OCI-M2 (cell line): Measurements from ENCODE around the gene CHMP2B.
A peak's percentile ranks its signal among the peaks of the same experiment; 100 is the strongest.
"Not testable (repeated sequence)": the region's sequence is repeated elsewhere in the genome, so short reads cannot be mapped to it uniquely, and the experiment has no call there.

Experiments
- DNase-seq: peaks from one replicate; lab custom pipeline; 2025; ENCODE audit not compliant: unreplicated experiment; lab: John Stamatoyannopoulos, UW

CHMP2B gene

DNA sequence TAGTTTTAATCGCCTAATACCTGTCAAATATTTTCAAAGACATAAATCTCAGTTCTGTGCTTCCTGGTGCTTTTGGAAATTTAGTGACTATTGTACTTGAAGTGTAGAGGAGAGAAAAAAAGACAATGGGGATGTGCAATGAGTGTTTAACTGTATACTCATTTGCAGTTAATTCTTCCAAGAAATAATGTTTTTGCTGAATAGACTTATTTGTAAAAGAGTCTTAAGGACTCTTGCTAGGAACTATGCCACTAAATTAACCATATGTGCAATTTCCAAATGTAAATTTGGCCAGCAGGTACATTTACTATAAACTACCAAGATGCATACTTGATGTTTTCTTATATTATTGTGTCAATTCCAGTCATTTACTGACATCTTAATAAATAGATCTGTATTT is 2.0 kb downstream of the CHMP2B start:
- DNase-seq = no peak

DNA sequence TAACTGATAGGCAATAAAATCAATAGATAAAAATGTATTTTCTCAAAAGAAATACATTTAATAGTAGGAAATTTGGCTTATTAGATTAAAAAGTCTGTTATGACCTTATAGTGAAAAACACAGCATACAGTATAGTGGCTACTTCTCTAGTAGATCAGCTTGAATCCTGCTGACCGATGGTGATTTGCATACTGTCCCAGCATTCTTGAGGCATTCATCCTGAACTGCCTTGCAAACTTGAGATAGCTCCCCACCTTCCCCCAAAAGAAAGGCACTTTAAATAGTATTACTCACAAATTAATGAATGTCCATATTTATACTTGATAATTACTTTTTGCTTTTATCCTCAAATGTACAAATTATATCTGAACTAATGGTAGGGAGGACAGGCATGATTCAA is 6.7 kb downstream of the CHMP2B start:
- no peak for DNase-seq

DNA sequence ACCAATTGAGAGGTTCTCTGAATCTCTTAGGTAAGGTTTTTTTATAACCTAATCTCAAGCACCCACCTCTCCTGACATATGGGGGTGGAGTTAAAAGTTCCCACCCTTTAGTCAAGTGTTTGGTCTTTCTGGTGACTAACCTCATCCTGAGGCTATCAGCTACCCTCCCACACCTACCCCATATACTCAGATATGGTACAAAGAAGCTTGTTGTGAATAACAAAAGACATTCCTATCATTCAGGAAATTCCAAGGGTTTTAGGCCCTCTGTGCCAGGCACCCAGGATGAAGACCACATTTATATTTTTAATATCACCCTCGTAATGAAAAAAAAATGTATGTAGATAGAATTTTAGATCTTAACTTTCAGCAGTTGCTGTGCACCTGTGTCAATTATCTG is 9.0 kb downstream of the CHMP2B start:
- DNase-seq = no peak

DNA sequence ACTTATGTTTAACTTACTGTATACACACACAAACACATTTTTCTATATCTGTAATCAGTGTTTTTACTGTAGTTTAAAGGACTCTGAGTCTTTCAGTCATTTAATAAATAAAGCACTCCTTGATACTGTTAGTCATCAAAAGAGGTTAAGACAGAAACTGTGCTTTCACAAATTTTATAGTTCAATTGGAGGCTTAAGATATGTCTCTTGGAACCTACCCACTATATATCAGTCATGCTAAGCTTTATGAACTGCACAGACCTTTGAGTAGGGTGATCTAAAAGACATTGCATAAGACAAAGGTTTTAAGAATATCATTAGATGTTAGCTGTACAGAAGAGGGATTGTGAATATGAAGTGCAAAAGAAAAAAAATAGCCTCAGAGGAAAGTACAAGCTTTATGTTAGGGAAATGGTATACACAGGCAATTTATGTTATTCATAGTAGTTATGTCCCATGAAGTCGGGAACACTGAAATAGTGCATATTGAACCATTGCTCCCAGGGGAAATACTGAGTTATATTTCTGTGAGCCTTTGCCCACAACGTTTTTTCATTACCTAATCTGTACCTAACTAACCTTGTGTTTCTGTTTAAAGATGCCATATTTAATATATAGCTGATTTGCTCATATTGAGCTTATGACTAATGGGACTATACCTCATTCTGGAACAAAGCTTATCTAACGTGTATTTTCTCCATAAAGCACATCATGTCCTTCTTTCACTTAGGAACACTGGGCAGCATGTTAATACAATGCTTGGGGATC is 19.7 kb downstream of the CHMP2B start:
- no peak for DNase-seq

DNA sequence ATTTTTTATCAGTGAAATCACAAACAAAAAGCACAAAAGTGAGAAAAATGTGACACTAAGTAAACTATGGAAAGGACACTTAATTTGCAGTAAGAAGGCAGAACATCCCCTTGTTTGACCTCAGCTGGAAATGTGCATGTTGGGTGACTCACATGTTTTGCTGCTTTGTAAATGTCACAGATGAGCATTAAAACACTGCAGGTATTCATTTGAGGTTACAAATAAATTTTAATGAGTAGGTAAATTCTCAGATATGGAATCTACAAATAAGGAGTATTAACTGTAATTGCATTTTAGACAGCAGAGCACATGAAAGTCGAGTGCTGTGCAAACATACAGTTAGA is 20.3 kb downstream of the CHMP2B start:
- DNase-seq = no peak

DNA sequence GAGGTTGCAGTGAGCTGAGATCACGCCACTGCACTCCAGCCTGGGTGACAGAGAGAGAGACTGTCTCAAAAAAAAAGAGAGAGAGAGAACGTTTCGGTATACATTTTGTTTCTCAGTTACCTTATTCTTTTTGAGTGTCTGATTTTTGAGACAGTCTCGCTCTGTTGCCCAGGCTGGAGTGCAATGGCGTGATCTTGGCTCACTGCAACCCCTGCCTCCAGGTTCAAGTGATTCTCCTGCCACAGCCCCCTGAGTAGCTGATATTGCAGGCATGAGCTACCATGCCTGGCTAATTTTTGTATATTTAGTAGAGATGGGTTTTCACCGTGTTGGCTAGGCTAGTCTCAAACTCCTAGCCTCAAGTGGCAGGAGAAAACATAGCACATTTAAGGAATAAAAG is 21.1 kb downstream of the CHMP2B start:
- DNase-seq = not testable (repeated sequence)

DNA sequence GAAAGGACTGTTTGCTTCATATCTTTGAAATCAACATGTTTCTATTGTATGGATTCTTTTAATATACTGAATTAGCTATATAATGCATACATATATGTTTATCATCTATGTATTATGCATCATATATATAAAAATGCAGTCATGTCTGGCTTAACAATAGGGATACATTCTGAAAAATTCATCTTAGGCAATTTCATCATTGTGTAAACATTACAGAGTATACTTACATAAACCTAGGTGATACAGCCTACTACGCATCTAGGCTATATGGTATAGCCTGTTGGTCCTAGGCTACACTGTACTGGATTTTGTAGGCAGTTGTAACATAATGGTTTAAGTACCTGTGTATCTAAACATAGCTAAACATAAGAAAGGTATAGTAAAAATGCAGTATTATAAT is 21.7 kb downstream of the CHMP2B start:
- DNase-seq = no peak

DNA sequence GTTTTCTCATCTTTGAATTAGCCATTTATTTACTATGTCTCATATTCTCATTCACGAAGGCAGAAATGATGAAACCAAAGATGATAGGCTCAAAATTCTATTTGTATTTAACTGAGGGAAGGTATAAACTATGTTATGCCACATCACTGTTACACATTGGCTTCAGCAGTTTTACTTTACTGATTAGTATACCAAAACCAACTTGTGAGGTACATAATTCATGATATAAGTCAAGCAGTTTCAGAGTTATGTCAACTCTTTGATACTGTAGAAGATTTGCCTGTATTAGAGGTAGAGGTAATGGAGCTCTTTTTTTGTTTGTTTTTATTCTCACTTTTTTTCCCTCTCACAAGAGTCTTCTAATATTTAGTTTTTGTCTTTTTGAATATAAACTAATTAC is 22.9 kb downstream of the CHMP2B start:
- DNase-seq = no peak

DNA sequence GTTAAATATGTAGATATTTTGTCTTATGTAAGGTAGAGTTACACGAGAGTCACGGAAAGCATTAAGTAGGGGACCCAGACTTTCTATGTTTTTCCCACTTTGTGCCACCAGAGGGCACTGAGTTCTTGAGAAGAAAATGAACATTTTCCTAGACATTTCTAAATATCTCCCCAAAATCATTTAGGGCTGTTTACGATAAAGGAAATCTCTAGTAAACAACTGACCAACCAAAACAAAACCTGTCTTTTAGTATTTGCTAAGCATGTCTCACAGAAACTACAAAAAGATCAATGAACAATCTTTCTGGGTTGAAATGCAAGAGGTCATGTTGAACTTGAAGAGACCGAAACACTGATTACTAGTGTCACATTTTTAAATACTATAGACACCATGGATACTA is 33.2 kb downstream of the CHMP2B start:
- peak; percentile 11 for DNase-seq

DNA sequence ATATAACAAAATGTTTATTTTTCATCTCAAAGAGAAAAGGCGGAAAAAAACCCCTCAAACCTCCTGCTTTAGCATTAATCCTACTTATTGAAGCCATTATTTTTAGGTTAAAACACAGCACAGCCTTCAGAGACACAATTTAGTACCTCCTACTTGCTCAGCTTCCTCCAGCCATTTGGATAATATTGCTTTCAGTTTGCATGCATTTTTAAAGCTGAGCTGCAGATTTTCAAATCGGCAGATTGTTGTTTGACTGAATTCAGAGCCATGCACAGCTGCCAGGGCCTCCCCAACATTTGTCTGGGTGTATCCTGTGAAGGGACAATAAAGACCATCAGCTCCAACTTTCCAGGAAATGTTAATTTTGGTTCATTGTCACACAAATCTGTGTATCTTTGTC is 34.8 kb downstream of the CHMP2B start:
- DNase-seq = no peak

DNA sequence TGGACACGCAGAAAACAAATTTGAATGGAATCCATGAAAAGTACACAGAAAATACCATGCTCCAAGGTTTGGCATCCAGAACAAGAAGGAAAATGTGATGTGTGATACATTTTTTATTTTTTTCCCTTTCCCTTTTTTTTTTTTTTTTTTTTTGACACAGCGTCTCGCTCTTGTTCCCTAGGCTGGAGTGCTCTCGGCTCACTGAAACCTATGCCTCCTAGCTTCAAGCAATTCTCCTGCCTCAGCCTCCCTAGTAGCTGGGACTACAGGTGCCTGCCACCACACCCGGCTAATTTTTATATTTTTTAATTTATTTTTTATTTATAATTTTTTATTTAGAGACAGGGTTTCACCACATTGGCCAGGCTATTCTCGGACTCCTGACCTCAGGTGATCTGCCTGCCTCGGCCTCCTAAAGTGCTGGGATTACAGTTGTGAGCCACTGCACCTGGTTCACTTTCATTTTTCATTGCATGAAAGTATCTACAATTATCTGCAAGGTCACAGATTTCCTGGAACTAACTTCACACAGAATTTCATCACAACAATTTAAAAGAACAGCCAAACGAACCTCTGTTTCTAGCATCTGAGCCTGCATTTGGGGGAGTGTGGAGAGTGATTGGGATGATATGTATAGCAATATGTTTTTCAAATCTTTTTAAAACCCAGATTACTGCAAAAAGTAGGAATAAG is 41.0 kb downstream of the CHMP2B start:
- no peak for DNase-seq

DNA sequence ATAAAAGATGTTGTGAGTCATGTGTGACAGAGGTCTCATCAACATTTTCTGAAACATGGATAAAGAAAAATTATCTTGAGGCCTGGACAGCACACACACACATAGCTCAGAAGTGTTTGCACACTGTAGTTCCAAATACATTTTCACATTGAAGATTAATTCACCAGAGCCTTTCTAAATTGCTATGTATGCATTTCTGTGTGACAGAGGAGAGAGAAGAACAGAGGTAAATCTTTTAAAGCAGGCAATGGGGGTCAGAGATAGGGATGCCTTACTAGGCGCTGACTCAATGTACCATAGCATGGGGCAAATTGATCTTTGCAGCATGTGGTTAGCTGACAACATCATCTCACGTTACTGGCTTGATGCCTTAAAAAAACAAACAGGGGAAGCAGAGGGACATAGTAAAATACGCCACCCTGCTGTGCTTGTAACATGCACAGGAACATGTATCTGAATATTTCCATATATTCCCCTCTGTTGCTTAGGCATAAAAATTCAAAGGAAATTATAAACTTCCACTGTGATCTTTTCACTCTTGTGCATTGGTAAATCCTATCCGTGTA is 41.6 kb downstream of the CHMP2B start:
- no peak for DNase-seq

DNA sequence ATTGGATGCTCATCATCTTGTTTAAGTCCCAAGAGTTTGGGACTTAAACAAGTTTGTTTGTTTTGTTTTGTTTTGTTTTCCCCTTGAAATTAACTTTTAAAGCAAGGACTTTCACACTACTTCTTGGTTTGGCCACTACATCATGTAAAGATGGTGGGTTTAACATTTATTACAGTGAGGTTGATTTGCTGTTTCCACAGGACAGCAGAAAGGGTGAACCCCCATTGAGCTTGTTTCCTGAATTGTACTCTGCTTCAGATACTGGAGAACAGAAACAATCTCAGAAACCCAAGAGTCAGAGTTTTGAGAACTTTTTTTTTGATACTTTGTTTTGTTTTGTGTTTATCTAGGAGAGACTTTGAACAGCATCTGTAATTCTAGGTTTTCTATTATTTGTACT is 42.6 kb downstream of the CHMP2B start:
- DNase-seq = no peak

DNA sequence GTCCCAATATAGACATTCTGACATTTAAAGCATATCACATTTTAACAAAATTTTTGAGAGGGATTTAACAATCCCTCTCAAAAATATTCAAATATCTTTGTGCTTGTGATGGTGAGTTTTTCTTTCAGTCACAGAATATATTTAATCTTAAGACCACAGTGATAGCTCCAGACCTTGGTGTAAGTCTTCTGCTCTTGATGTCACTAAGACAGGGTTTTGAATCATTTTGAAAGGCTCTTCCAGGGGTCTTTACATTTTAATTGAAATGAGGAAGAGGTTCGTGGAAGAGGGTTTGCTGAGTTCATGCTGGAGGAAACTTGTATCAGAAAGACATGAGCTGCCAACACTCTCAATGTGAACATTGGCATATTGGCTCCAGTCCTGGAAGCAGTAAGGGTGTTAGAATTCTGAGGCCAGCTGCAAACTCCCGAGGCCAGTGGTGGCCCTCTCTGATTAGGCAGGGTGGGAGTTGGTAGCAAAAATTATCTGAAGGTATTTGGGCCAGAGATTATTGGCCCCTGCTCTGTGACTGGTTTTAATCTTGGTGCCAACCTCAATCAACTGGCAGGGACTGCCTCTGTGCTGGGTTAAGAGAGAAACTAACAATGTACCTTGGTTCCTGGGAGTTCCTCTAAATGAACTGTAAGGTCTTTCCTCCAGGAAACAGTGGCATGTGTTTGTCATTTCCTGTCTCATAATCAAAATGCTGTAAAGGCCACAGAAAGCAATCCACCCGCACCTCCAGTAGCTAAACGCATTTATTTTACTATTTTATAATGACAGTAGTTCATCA is 44.0 kb downstream of the CHMP2B start:
- no peak for DNase-seq

DNA sequence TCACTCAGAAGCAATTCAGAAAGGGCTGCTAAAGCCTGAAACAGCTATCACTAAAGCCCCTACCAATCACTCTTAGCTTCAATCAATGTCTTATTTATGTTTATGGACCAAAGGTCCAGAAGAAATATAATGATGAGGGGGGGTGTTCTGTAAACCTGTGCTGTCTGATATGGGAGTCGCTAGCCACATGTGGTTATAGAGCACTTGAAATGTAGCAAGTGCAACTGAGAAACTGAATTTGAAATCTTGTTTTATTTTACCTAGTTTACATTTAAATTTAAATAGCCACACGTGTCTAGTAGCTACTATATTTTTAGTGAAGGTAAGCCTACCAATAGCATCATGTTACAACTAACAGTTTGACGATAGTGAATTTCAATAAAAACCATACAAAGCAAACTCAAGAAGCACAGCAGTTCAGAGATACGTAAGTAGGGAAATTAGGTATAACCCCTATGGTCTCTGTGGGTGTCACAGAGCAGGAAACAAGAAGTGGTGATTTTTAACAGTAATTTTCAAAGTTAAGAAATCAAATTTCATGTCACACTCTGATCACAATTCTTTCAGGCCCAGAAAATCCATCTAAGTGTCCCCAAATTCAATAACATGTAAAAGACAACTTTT is 45.7 kb downstream of the CHMP2B start:
- DNase-seq = no peak

DNA sequence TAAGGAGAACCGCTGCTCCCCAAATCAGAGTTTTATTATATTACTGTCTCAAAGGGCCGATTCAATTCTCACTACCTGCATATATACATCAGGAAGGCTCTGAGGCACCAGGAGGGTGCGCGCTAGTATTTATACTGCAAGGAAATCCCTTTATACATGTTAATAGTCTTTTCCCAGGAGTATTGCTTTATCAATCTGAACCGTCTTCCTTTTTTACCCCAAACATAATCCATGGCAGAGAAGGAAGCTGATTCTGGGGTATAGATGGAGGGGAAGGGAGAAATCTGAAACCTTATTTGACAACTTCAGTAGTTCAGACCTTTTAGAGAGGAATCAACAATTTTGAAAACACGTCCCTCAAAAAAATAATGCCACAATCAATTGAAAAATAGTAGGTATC is 49.4 kb downstream of the CHMP2B start, which contains the start of gene POU1F1:
TSS of gene POU1F1 (minus strand) at position 101 of the 400 bp plus-strand sequence. CDS start 122 bp downstream, outside the sequence.
- DNase-seq = no peak

DNA sequence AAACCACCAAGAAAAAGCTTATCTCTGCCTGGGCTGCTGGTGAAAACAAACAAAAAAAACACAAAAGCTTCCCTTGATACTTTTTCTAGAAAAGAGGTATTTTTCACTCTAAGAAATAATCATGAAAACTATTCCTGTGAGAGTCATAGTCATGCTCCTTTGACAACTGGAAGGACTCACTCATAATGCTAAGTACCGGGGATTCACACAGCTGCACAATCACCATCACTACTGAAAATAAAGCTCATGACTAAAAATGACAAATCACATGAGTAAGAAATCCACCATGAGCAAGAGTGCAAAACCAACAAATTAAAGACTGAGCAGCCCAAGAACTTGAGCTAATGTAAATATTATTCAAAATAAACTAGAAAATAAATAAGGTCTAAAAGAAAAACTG is 59.9 kb downstream of the CHMP2B start:
- DNase-seq = no peak

DNA sequence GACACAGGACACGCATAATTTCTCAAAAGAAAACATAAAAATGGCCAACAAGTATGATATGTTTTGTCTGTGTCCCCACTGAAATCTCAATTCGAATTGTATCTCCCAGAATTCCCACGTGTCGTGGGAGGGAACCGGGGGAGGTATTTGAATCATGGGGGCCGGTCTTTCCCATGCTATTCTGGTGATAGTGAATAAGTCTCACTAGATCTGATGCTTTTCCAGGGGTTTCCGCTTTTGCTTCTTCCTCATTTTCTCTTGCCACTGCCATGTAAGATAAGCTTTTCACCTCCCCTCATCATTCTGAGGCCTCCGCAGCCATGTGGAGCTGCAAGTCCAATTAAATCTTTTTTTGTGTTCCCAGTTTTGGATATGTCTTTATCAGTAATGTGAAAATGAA is 61.3 kb downstream of the CHMP2B start:
- DNase-seq = no peak

DNA sequence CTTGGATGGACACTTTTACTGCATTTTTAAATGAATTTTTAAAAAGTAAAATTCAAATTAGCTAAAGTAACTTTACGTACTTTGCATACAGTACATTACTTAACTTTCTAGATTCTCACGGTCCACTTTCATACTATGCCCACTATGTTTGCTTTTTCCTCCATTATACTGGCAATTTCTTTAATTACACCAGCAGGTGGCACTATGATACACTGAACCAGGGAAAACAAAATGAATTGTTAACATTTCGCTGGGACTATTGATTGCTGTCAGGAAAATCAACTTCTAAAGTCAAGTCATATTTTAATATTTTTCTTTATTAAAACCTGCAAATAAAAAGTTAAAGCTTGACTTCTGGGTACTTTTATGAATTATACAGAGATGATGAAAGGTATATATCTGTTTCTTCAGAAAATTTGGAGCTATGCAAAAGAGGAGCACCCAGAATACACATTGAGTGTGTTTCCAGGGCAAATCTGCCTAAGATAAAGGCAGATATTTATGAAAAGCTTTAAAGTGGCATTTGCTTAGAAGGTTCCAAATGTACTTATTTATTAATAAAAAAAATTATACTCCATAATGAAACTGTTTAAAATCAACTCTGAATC is 71.1 kb downstream of the CHMP2B start:
- no peak for DNase-seq

DNA sequence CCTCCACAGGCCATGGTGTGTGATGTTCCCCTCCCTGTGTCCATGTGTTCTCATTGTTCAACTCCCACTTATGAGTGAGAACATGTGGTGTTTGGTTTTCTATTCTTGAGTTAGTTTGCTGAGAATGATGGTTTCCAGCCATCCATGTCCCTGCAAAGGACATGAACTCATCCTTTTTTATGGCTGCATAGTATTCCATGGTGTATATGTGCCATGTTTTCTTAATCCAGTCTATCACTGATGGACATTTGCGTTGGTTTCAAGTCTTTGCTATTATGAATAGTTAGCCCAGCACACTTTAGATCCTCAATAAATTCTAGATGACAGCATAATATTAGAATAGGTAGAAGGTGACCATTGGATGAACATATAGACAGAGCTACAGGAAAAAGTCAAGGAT is 77.9 kb downstream of the CHMP2B start:
- not testable (repeated sequence) for DNase-seq
